Measurements from ENCODE around the gene EMC1. TPM values are rescaled to one million over a fixed set of nuclear protein-coding genes. Genes with fewer than 3 reads are reported as not detected.

Gene EMC1
- 55.9 and 87.6 TPM in 2 replicates for polyA plus RNA-seq (2012; rRNA removed)
- polyA plus RNA-seq (2012; cell fraction: cytosol; rRNA removed): 33.2 and 46.1 TPM in 2 replicates
- 103 and 125 TPM in 2 replicates for polyA plus RNA-seq (2012; cell fraction: nucleus; rRNA removed)

DNA sequence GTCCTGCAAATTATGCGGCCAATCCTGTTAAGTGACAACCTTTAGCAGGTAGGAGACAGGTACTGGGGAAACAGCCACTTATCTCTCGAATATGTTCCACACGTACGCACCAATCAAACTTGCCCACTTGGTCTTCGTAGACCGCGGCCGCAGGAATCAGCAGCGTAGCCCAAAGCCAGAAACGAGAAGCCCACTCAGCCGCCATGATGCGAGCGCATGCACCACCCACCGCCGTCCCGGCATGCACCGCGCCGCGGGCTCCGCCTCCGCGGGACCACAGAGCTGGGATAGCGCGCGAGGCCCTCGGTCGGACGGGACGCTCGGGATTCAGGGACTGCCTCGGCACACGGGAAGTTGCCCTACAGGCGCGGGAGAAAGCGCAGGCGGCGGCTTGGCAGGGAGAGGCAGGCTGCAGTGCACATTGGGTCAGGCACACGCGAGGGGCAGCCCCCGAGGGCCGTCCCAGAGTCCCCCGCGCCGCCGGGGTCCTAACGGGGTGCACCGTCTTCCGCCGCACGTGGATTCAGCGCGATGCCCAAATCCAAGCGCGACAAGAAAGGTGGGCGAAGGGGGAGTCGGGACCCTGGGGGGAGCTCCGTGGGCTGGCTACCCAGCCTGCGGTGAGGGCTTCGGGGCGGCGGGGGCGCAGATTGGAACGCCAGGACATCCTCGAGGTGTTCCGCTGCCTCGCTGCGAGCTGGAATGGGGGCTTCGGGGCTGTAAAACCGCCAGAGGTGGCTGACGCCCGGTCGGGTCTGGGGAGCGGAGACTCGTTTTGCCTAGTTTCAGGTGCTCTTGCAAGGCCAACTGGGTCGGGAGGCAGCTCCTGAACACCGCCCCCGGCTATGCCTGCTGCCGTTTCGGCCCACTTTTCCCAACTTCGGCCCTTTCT is at the start of gene EMC1, which contains the start of gene MRTO4:
Gene EMC1, minus strand, starts transcription at position 220 of the 892 bp plus-strand sequence. Its CDS starts 15 bp downstream, at position 205.
Gene MRTO4, plus strand, starts transcription at position 501 of the 892 bp plus-strand sequence. Its CDS starts 31 bp downstream, at position 532.
- no peaks in the 10 kb centered on the region for H3F3A ChIP-seq (replicated peaks; ENCODE audit: insufficient read depth)
- TF ChIP-seq ZBTB33 (IDR thresholded peaks at IDR 0.05; ENCODE audit: borderline replicate concordance, low read depth) (no peak; the same call in 1 of the 2 replicates), NFIC (IDR thresholded peaks at IDR 0.05; ENCODE audit: borderline replicate concordance) (no peak), SMC3 (IDR thresholded peaks at IDR 0.05; ENCODE audit: low read depth, low read length) (no peak), MXI1 (IDR thresholded peaks at IDR 0.05; ENCODE audit: low read depth, low read length) (peak; percentile 99), TEAD4 (IDR thresholded peaks at IDR 0.05; ENCODE audit: borderline replicate concordance, insufficient read depth) (0 out of 2 replicates have a peak, but pooled peaks have one; percentile 9), SIN3A (IDR thresholded peaks at IDR 0.05; ENCODE audit: borderline replicate concordance, low read depth, low read length) (peak; percentile 87; the same call in 1 of the 2 replicates), EP300 (IDR thresholded peaks at IDR 0.05; ENCODE audit: borderline replicate concordance in 1 of 2, low read depth in 1 of 2, low read length in 1 of 2) (no peak), ELF1 (IDR thresholded peaks at IDR 0.05) (peak; percentile 55; the same call in 1 of the 2 replicates), NRF1 (IDR thresholded peaks at IDR 0.05; ENCODE audit: low read depth, low read length) (peak; percentile 30; the same call in 1 of the 2 replicates), FOSL2 (IDR thresholded peaks at IDR 0.05; ENCODE audit: borderline replicate concordance, low read depth) (no peak), TAF1 (IDR thresholded peaks at IDR 0.05; ENCODE audit: borderline replicate concordance, low read depth, low read length) (peak; percentile 93), FOXJ3 (CRISPR knock-in tag; IDR thresholded peaks at IDR 0.05) (no peak), CHD2 (IDR thresholded peaks at IDR 0.05; ENCODE audit: low read length, partially characterized antibody) (peak; percentile 52), USF1 (IDR thresholded peaks at IDR 0.05; ENCODE audit: borderline replicate concordance, low read depth) (peak; percentile 53; the same call in 1 of the 2 replicates), USF2 (IDR thresholded peaks at IDR 0.05; ENCODE audit: borderline replicate concordance, low read depth, low read length) (0 out of 2 replicates have a peak, but pooled peaks have one; percentile 2), GABPA (IDR thresholded peaks at IDR 0.05; ENCODE audit: low read depth) (peak; percentile 72), YY1 (IDR thresholded peaks at IDR 0.05; ENCODE audit: low read depth) (peak; percentile 96), IRF3 (IDR thresholded peaks at IDR 0.05; ENCODE audit: low read depth, low read length) (no peak), POLR2AphosphoS5 (IDR thresholded peaks at IDR 0.05; ENCODE audit: low read depth, low read length) (peak; percentile 75)
- TF ChIP-seq, protein P1, sequence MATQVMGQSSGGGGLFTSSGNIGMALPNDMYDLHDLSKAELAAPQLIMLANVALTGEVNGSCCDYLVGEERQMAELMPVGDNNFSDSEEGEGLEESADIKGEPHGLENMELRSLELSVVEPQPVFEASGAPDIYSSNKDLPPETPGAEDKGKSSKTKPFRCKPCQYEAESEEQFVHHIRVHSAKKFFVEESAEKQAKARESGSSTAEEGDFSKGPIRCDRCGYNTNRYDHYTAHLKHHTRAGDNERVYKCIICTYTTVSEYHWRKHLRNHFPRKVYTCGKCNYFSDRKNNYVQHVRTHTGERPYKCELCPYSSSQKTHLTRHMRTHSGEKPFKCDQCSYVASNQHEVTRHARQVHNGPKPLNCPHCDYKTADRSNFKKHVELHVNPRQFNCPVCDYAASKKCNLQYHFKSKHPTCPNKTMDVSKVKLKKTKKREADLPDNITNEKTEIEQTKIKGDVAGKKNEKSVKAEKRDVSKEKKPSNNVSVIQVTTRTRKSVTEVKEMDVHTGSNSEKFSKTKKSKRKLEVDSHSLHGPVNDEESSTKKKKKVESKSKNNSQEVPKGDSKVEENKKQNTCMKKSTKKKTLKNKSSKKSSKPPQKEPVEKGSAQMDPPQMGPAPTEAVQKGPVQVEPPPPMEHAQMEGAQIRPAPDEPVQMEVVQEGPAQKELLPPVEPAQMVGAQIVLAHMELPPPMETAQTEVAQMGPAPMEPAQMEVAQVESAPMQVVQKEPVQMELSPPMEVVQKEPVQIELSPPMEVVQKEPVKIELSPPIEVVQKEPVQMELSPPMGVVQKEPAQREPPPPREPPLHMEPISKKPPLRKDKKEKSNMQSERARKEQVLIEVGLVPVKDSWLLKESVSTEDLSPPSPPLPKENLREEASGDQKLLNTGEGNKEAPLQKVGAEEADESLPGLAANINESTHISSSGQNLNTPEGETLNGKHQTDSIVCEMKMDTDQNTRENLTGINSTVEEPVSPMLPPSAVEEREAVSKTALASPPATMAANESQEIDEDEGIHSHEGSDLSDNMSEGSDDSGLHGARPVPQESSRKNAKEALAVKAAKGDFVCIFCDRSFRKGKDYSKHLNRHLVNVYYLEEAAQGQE (IDR thresholded peaks at IDR 0.05; ENCODE audit: low read depth, low read length): peak; percentile 33; the same call in 1 of the 2 replicates
- TF ChIP-seq, protein P2, sequence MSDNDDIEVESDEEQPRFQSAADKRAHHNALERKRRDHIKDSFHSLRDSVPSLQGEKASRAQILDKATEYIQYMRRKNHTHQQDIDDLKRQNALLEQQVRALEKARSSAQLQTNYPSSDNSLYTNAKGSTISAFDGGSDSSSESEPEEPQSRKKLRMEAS (IDR thresholded peaks at IDR 0.05; ENCODE audit: low read depth): peak; percentile 99
- no peaks in the 10 kb centered on the region for H3K9me2 ChIP-seq
- WGBS (ENCODE audit: low lambda C conversion rate): 1% methylated on average over 29 of the region's 81 CpGs
- peaks cover 99% of the 10 kb centered on the region for H3K79me2 ChIP-seq (ENCODE audit: insufficient read depth)
- H3K4me1 ChIP-seq (ENCODE audit: control insufficient read depth in 1 of 2, insufficient read depth in 2 of 2, low read depth in 1 of 2, low read length in 1 of 2): peaks cover 14 to 17% of the 10 kb centered on the region in 2 experiments; a peak in 3 of 4 replicates
- H3K36me3 ChIP-seq (replicated peaks in 1 of 2; ENCODE audit: control insufficient read depth in 1 of 2, insufficient read depth in 2 of 2, low read length in 1 of 2): peaks cover 3 to 14% of the 10 kb centered on the region in 2 experiments
- peaks cover 13% of the 10 kb centered on the region; the same call in 1 of the 2 replicates for H4K20me1 ChIP-seq (ENCODE audit: insufficient read depth)
- H3K9ac ChIP-seq: peak within 1 kb of the TSS; percentile 96
- ChIA-PET CTCF (interaction anchor here (1.0 to 2.9 kb wide), 10 partner anchors 11 to 411 kb away, joined by 3 to 14 read pairs (median 4); partner anchors contain the start of genes AKR7A2 and SLC66A1), POLR2A (interaction anchor here (0.9 to 1.3 kb wide), 2 partner anchors 41 to 395 kb away, joined by 3 read pairs; no protein-coding TSS in a partner anchor)
- H3K27me3 ChIP-seq (ENCODE audit: insufficient read depth): no peaks in the 10 kb centered on the region
- H3K4me3 ChIP-seq (ENCODE audit: low read depth in 2 of 2, low read length in 1 of 2): peak within 1 kb of the TSS; percentile 71 to 98
- peak within 1 kb of the TSS; percentile 95 for H3K27ac ChIP-seq (ENCODE audit: low read depth in 2 of 2, low read length in 1 of 2)
- peak; percentile 95 for DNase-seq
- H3K9me3 ChIP-seq: no peaks in the 10 kb centered on the region
- peak within 1 kb of the TSS; percentile 96 for H2AFZ ChIP-seq (ENCODE audit: low read depth)
- H3K4me2 ChIP-seq: peak within 1 kb of the TSS; percentile 97

Measured in SK-N-SH (cell line).